Gastroesophageal sphincter (tissue), 4 donors: Measurements from ENCODE around the gene CHCHD1. TPM values are rescaled to one million over a fixed set of nuclear protein-coding genes. Genes with fewer than 3 reads are reported as not detected.

Source experiments
- ATAC-seq: fragments of 150-250 bp; one replicate; pipeline ENCODE4 v1.9.1; 2016; ENCODE audit warnings: mild to moderate bottlenecking, moderate library complexity
- H3K27ac ChIP-seq, 4 donors: fragments of 200-600 bp; sonication (generic) in 3 of 4; 1 replicate in 3 of 4; 2 replicates in 1 of 4; pipeline ENCODE4 v1.5.1; 2016 to 2019
- H3K27me3 ChIP-seq: fragments of 200-600 bp; sonication (generic); one replicate; pipeline ENCODE4 v1.5.1; 2019
- H3K36me3 ChIP-seq, 2 donors: fragments of 200-600 bp; sonication (generic); one replicate each; pipeline ENCODE4 v1.5.1; 2019; ENCODE audit warnings: control low read depth in 1 of 2
- H3K4me1 ChIP-seq, 3 donors: fragments of 200-600 bp; sonication (generic); 1 replicate in 2 of 3; 2 replicates in 1 of 3; pipeline ENCODE4 v1.5.1; 2016 to 2019; ENCODE audit warnings: control low read depth in 2 of 3
- H3K4me3 ChIP-seq, 2 donors: fragments of 200-600 bp; sonication (generic); one replicate each; pipeline ENCODE4 v1.5.1; 2019; ENCODE audit warnings: mild to moderate bottlenecking in 1 of 2, moderate library complexity in 1 of 2
- H3K9me3 ChIP-seq, 3 donors: fragments of 200-600 bp; sonication (generic); one replicate each; pipeline ENCODE4 v1.5.1; 2017 to 2019; ENCODE audit warnings: control low read depth in 2 of 3
- CTCF ChIP-seq, 4 experiments: fragments of 200-600 bp in 2 of 4; fragments of 450-650 bp in 2 of 4; sonication (generic) in 1 of 4; IDR thresholded peaks; one replicate each; pipeline ENCODE4 v1.5.1; 2017 to 2019; ENCODE audit warnings: antibody characterized with exemption in 4 of 4, mild to moderate bottlenecking in 2 of 4, moderate library complexity in 2 of 4
- EP300 ChIP-seq: sonication (generic); formaldehyde crosslinking; IDR thresholded peaks from one replicate; pipeline ENCODE4 v1.6.1; 2017; ENCODE audit warnings: antibody characterized with exemption, mild to moderate bottlenecking
- POLR2A ChIP-seq, 2 donors: fragments of 450-650 bp; IDR thresholded peaks; one replicate each; pipeline ENCODE4 v1.6.1; 2017; ENCODE audit warnings: antibody characterized with exemption in 2 of 2, mild to moderate bottlenecking in 2 of 2, moderate library complexity in 1 of 2
- POLR2AphosphoS5 ChIP-seq: sonication (generic); formaldehyde crosslinking; IDR thresholded peaks from one replicate; pipeline ENCODE4 v1.6.1; 2017; ENCODE audit warnings: antibody characterized with exemption
- WGBS, 2 donors: methylation state at CpG; one replicate each; pipeline ENCODE4 v1.1.5; 2018; ENCODE audit warnings: low coverage in 1 of 2; 5-methylcytosine and 5-hydroxymethylcytosine counted together
- total RNA-seq, 4 donors: library from RNA; depleted of rRNA; stranded (reverse); fragments of >200 nt; gene quantifications; one replicate each; pipeline ENCODE4 v1.1.0, GENCODE V29; 2016

Gene CHCHD1
- total RNA-seq, 4 donors from 2014 or later: 19.9 to 29.5 (median 21.4) TPM

- Histone ChIP-seq H3K4me1 (peaks cover 0 to 21% (median 3%) of the 10 kb centered on the region in 3 donors), H3K27ac (peak overlapping the region in 1 of 4 donors; percentile 16), H3K27me3 (no peaks in the 10 kb centered on the region), H3K36me3 (peaks cover 0 to 98% of the 10 kb centered on the region in 2 donors), H3K9me3 (no peaks in the 10 kb centered on the region), H3K4me3 (no peak overlapping the region)
- TF ChIP-seq EP300 (no peak), POLR2AphosphoS5 (no peak), POLR2A (IDR thresholded peaks at IDR 0.05) (no peak), CTCF (IDR thresholded peaks at IDR 0.05) (no peak)
- no peak for ATAC-seq
Measured at GRCh38 chr10:73803680-73804286, 21.9 kb downstream of the CHCHD1 start.

GRCh38 chr10:73806176-73806950 is 24.5 kb downstream of the CHCHD1 start:
- WGBS, 2 donors: 91 to 97% methylated on average over 6 to 8 of the region's 14 CpGs
- H3K9me3 ChIP-seq: no peaks in the 10 kb centered on the region
- H3K4me3 ChIP-seq: no peak overlapping the region
- no peak overlapping the region for H3K27ac ChIP-seq
- no peak for ATAC-seq
- TF ChIP-seq EP300 (no peak), POLR2A (IDR thresholded peaks at IDR 0.05) (no peak), CTCF (IDR thresholded peaks at IDR 0.05) (no peak), POLR2AphosphoS5 (no peak)
- H3K36me3 ChIP-seq: peaks cover 0 to 84% of the 10 kb centered on the region in 2 donors
- peaks cover 0 to 42% (median 17%) of the 10 kb centered on the region in 3 donors for H3K4me1 ChIP-seq
- no peaks in the 10 kb centered on the region for H3K27me3 ChIP-seq

- Histone ChIP-seq H3K27me3 (no peaks in the 10 kb centered on the region), H3K4me3 (no peak overlapping the region), H3K9me3 (no peaks in the 10 kb centered on the region), H3K4me1 (peaks cover 0 to 45% (median 17%) of the 10 kb centered on the region in 3 donors), H3K27ac (no peak overlapping the region), H3K36me3 (peaks cover 0 to 73% of the 10 kb centered on the region in 2 donors)
- ATAC-seq: no peak
- WGBS, 2 donors: 86 to 90% methylated on average over 2 of the region's 14 CpGs
- TF ChIP-seq POLR2A (IDR thresholded peaks at IDR 0.05) (no peak), EP300 (no peak), CTCF (IDR thresholded peaks at IDR 0.05) (no peak), POLR2AphosphoS5 (no peak)
Measured at GRCh38 chr10:73807471-73807870, 25.6 kb downstream of the CHCHD1 start.

- H3K9me3 ChIP-seq: no peaks in the 10 kb centered on the region
- H3K27me3 ChIP-seq: no peaks in the 10 kb centered on the region
- TF ChIP-seq POLR2AphosphoS5 (no peak), POLR2A (IDR thresholded peaks at IDR 0.05) (no peak)
- ATAC-seq: no peak
- peaks cover 0 to 72% of the 10 kb centered on the region in 2 donors for H3K36me3 ChIP-seq
- peaks cover 0 to 45% (median 17%) of the 10 kb centered on the region in 3 donors for H3K4me1 ChIP-seq
- H3K4me3 ChIP-seq: peak overlapping the region in 1 of 2 donors; percentile 3
- WGBS, 2 donors: 97 to 100% methylated on average over 2 to 3 of the region's 16 CpGs
- no peak overlapping the region for H3K27ac ChIP-seq
Measured at GRCh38 chr10:73808021-73808815, 26.4 kb downstream of the CHCHD1 start.

GRCh38 chr10:73809061-73809818 is 27.4 kb downstream of the CHCHD1 start:
- TF ChIP-seq CTCF (IDR thresholded peaks at IDR 0.05) (no peak), POLR2AphosphoS5 (no peak), POLR2A (IDR thresholded peaks at IDR 0.05) (no peak), EP300 (no peak)
- ATAC-seq: no peak
- Histone ChIP-seq H3K9me3 (no peaks in the 10 kb centered on the region), H3K4me1 (peaks cover 0 to 45% (median 17%) of the 10 kb centered on the region in 3 donors), H3K36me3 (peaks cover 0 to 72% of the 10 kb centered on the region in 2 donors), H3K27me3 (no peaks in the 10 kb centered on the region), H3K4me3 (peak overlapping the region in 1 of 2 donors; percentile 87), H3K27ac (peak overlapping the region in 1 of 4 donors; percentile 95)
- WGBS, 2 donors: 38 to 69% methylated on average over 5 of the region's 5 CpGs
